ENCODE results near the gene OPN4.

GRCh38 chr10:86686972-86687371 lies 32.6 kb downstream of the OPN4 start:
- TF ChIP-seq EP300 (IDR thresholded peaks at IDR 0.05; ENCODE audit: borderline replicate concordance) (no peak), TAF1 (IDR thresholded peaks at IDR 0.05; ENCODE audit: low read depth) (no peak), CEBPB (IDR thresholded peaks at IDR 0.05) (no peak), RAD21 (IDR thresholded peaks at IDR 0.05; ENCODE audit: low read depth) (no peak), YY1 (IDR thresholded peaks at IDR 0.05; ENCODE audit: low read depth) (no peak), FOXM1 (IDR thresholded peaks at IDR 0.05; ENCODE audit: borderline replicate concordance, low read depth) (no peak), EGR1 (IDR thresholded peaks at IDR 0.05) (no peak)
